Stimulated activated CD4-positive, alpha-beta T cell treated with anti-CD3 and anti-CD28 coated beads, Interleukin-4, amount 100 ng/mL, for 1 hour (primary cell): ENCODE data around the gene PLD3.
A peak's percentile ranks its signal among the peaks of the same experiment; 100 is the strongest.

Experiments
- DNase-seq: peaks from one replicate; pipeline ENCODE4 v3.0.0-alpha.2; 2020

Gene PLD3

DNA sequence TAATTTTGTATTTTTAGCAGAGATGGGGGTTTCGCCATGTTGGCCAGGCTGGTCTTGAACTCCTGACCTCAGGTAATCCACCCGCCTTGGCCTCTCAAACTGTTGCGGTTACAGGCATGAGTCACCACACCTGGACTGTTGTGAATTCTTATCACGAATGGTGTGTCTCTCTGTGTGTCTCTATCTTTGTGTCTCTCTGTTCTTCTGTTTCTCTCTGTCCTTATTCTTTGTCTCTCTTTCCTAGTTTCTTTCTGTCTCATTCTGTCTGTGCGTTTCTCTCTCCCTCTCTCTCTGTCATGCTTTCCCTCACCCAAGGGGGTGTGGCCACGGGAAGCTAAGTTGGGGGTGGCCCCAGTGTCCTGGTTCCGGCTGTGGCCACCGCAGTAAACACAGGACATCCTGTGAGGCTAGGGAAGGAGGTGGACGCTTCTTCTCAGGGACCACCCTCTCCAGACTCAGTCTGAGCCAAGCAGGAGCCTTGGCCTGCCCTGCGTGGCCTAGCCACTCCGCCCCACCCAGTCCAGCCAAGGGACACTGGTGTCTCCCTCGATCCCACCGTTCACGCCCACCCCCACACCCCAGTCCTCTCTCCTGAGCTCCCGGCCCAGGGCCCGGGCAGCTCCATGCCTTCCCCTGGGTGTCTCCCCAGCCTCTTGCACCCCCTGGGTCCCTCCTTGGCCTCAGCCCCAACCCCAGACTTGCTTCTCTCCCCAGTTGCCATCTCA is 68.6 kb downstream of the PLD3 start:
- DNase-seq, result no peak

DNA sequence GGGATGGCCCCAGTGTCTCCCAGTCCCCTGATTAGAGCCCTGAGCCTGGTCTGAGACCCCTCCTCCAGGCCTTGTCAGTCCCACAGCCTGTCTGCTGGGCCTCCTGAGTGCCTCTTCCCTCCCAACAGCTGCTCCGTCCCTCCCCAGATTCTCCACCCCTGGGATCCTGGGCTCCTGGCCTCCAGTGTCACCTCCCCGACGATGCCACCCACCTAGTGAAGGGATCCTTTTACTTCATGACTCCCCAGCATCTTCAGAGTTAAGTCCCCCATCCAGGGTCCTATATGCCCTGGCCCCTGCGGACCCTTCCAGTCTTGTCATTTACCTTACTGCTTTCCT is 69.1 kb downstream of the PLD3 start:
- no peak for DNase-seq

DNA sequence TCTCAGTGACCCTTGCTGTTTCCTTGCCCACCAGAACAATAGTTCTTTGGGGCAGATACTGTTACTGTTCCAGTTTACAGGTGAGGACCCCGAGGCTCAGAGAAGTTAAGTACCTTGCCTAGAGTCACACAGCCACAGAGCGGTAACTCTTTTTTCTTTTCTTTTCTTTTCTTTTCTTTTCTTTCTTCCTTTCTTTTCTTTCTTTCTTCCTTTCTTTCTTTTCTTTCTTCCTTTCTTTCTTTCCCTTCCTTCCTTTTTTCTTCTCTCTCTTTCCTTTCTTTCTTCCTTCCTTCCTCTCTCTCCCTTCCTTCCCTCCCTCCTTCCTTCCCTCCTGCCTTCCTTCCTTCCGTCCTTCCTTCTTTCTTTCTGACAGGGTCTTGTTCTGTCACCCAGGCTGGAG is 69.5 kb downstream of the PLD3 start:
- DNase-seq, result no peak

DNA sequence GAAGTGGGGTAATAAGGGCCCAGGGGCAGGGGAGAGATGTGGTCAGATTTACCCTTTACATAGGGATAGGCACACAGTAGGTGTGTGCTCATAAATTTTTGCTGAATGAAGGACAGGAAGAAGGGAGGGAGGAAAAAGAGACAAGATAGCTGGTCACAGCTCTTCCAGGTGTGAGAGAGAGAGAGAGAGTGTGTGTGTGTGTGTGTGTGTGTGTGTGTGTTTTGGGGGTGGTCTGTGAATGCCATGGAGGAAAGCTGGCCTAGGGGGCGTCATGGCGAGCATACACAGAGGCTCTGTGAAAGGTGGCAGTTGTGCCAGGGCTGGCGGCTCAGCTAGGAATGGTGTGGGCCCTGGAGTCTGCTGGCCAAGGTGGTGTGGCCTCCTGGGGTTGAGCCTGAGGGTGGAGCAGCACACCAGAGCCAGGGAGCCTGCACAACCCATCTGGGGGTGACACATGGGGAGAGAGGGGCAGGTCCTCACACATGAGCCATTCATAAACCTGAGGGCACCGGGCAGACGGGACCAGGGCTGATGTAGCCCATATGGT is 70.6 kb downstream of the PLD3 start:
- DNase-seq, result no peak

DNA sequence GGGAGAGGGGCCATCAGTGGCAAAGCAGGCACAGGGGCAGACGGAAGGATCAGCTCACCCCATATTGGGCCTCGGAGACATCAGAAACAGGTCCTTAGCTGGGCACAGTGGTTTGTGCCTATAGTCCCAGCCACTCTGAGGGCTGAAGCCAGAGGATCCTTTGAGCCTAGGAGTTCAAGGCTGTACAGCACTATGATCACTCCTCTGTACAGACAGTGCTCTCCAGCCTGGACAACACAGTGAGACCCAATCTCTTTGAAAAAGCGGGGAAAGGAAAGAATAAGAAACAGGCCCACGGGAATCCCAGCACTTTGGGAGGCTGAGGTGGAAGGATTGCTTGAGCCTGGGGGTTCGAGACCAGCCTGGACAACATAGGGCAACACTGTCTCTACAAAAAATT is 71.3 kb downstream of the PLD3 start:
- DNase-seq, result no peak

DNA sequence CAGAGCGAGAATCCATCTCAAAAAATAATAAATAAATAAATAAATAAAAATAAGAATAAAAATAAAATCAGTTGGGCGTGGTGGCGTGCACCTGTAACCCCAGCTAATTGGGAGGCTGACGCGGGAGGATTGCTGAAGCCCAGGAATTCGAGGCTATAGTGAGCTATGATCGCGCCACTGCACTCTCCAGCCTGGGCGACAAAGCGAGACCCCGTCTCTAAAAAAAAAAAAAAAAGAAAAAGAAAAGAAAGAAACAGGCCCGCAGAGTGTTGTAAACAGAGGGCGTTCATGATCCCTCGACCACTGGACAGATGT is 71.9 kb downstream of the PLD3 start:
- no peak for DNase-seq

DNA sequence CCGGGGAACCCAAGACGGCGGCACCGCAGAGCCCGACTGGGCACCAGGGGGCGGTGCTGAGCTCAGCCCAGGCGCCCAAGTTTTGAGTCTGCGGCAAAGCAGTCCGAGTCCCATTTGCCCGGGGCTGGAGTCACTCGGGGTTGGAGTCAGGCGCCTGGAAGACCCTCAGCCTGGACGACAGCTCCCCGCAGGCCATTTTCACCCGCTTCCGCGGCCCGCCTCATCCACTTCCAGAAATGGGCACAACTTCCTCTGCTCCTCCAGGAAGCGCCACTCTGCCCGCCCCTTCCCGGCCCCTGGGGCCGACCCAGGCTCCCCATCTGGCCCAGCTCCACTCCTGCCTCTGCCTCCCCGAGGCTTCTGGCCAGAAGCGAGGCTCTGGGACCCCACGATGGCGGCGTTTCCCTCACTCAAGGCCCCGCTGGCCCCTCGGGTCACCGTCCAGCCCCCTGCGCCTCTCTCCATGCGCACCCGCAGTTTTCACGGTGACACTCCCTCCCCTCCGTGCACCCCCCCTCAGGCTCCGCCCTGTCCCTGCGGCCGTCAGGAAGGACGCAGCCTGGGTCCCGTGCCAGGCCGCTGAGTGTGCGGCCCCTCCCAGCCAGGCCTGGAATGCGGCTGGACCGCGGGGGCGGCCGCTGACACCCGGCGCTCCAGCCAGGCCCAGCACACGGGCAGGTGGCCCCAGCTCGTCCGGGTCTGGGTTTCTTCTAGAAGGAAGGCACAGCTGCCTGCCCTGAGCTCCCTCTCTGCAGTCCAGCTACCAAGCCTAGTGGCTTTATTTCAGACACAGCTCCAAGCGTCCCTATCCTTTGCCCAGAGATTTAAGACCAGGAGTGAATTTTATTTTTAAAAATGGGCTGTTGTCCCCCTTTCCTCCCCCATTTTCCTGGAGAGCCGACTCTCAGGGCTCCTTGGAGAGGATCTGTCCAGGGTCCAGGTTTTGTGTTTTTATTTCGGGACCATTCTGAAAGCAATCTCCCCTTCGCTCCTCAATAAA is 72.6 kb downstream of the PLD3 start:
- DNase-seq, result peak; percentile 71

DNA sequence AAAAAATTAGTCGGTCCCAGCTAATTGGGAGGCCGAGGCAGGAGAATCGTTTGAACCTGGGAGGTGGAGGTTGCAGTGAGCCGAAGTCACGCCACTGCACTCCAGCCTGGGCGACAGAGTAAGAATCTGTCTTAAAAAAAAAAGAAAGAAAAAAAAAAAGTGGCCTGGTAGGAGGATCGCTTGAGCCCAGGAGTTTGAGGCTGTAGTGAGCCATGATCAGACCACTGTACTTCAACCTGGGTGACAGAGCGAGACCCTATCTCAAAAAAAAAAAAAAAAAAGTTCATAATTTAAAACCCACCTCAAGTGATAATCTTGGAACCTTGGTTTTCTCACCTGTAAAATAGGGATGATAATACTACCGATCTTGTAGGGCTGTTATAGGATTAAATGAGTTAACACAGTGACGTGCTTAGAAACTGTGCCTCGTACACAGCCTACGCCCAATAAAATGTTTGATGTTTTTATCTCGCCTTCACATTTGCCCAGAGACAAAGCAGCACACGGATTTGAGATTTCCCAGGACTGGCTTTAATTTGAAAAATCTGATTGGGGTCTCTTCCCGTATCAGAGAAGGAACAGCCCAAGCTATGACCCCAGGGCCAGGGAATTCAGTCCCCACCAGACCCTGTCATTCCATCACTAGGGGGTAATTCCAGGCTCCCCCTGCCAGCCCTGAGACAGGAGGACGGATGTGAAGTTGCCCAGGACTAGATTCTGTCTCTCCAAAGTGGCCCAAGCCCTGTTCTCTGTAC is 73.7 kb downstream of the PLD3 start:
- DNase-seq, result no peak

DNA sequence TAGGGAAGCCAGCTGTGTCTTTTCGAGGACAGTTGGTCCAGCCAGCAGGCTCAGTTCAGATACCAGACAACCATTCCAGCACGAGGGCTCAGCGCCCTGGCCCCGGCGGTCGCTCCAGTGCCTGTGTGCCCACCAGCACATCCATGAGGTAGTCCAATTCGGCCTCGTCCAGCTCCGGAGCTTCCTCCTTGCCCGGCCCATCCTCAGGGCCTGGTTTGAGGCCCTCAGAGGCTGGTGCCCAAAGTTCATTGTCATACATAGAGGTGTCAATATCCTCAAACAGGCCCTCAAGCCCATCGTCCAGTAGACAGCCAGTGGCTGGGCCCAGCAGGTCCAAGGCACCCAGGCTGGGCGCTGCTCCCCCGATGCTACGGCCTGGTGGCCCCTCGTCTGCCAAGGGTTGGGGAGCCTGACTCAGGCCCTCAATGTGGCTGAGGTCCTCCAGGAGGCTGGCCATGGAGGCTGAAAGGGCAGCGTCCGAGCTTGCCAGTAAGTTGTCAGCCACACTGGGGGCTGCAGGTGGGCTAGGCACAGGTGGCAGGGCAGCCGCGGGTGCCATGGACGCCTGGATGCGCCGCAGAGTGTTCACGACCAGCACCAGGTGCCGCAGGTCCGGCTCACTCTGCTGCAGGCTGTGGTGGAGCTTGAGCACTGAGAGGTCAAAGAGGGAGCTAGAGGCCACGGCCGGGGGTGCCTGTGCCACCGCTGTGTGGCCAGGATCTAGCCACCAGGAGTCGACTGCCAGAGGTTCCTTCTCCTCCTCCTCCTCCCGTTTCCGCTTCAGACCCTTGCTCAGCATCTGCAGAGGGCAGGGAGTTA is 74.5 kb downstream of the PLD3 start:
- no peak for DNase-seq

DNA sequence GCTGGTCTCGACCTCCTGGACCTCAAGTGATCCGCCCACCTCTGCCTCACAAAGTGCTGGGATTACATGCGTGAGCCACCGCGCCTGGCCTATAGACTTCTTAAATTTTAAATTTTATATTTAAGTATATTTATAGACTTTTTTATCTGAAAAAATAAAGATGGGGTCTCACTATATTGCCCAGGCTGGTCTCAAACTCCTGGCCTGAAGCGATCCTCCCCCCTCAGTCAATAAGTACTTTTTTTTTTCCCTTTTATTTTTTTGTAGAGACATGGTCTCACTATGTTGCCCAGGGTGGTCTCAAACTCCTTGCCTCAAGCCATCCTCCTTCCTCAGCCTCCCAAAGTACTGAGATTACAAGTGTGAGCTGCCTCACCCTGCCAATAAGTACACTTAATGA is 75.4 kb downstream of the PLD3 start:
- DNase-seq, result no peak

DNA sequence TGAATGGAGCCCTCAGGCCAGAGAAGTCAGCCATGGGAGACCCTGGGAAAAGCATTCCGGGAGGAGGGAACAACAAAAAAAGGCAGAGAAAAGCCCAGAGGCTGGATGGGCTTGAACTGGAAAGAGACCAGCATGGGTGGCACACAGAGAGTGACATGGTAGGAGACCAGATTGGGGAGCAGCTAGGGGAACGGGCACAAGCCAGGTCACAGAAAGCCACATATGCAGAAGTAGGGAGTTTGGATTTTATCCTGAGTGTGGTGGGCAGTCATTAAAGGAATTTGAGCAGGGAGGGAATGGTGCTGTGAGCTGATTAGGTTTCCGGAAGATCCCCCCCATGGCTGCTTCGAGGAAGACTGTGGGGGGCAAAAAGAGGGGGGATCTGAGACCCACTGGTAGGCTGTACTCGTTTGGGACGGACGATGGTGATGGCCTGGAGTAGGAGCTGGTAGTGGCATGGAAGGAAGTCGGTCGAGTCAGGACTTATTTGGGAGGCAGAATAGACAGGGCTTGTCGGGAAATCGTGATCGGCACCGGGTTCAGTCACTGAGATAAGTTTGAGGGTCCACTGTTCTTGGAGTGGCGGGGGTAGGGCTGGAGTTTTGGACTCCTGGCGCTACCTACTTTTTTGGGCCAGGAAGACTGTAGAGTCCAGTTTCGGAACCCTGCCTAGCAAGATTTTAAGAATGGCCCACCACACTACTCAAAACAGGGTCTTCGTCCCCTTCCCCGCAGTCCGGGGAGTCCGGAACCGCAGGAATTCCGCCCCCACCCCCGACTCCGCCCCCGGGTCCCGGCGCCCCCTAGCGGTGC is 76.3 kb downstream of the PLD3 start:
- no peak for DNase-seq

DNA sequence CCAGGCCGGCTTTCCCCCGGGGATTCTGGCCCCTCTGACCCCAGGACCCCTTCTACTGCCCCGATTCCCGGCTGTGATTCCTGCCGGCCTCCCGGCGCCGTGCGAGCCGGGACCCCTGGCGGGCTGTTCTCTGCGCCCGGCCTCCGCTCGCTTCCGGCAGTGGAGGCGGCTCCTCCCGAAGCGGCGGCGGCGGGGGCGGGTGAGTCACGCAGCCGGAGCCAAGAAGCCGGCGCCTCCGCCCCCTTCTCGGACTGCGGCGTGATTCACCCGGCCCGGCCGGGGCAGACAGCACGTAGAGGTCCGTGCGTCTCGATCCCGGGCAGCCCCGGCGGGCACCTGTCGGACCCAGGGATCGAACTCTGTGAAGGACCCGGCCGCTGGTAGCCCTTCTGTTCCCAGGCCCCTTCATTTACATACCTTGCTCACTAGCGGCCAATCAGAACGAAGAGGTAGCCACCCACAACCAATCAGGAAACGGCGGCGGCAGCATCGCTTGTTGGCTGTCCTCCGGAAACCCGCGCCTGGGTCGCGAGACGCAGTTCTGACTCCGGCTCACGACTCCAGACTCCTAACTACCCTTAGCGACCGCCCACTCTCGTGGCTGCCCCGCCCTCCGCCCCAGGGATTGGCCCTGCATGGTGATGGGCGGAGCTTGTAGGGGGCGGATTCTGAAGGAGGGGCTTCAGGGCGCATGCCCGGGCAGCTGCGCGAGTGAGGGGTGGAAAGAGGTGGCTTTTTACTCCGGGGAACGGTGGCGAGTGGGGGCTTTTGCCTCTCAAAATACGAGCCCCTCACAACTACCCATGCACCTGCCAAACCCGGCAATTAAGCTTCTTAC is 77.2 kb downstream of the PLD3 start, which contains the start of gene SERTAD1:
Gene SERTAD1 (minus strand): TSS at position 543 of the 838 bp plus-strand sequence. CDS start 2,446 bp downstream, outside the sequence.
- peak; percentile 100 for DNase-seq
